NCI-H146 treated with DMSO at 0.1 percent for 48 hours (cell line): Measurements from ENCODE around the gene KIR2DL1.
"Not testable (repeated sequence)": the region's sequence is repeated elsewhere in the genome, so short reads cannot be mapped to it uniquely, and the experiment has no call there.

Experiments
- DNase-seq: peaks from one replicate; lab custom pipeline; 2025; ENCODE audit not compliant: unreplicated experiment; lab: John Stamatoyannopoulos, UW

Gene KIR2DL1

DNA sequence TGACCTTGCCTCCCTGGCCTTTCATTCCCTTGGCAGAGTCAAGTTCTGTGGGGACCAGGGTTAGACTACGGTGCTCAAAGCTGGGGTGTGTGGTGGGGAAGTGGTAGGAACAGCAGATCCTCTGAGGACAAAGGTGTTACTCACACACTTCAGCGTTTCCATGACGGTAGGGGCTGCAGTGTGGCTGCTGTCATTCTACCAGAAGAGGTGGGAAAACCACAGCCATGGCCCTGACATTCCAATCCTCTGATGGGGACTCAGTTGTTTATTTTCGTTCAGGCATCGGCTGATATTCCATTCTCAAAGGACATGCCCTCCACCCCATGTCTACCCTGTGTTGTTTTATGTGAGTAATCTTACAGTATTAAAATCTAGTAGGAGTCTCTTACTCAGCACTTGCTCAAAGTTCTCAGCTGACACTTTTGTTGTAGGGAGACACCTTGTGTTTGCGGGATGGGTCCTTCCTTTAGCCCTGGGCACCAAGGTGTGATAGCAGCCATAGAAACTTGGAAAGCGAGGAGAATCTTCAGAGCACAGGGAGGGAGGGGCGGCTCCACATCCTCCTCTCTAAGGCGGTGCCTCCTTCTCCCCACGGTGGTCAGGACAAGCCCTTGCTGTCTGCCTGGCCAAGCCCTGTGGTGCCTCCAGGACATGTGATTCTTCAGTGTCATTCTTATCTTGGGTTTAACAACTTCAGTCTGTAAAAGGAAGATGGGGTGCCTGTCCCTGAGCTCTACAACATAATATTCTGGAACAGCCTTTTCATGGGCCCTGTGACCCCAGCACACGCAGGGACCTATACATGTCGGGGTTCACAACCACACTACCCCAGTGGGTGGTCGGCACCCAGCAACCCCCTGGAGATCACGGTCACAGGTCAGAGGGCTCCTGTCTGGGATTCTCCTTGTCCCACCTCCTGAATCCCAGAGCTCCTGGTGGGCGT is 1.7 kb downstream of the KIR2DL1 start:
- DNase-seq: not testable (repeated sequence)

DNA sequence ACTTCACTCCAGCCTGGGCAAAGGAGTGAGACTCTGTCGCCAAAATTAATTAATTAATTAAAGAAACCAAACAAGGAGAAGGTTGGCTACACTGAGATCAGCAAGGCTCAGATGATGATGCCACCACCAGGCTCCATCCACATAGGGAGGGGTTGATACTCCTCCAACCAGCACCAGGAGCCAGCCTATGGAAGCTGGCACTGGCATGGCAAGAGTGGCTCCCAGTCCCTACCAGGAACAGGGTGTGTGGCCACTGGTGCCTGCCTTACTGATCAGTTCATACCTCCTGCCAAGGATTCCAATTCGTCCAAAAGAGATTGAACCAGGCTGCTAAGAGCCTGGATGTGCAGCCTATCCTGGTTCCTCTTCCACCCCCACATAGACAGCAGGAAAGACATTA is 3.1 kb downstream of the KIR2DL1 start:
- DNase-seq: not testable (repeated sequence)

DNA sequence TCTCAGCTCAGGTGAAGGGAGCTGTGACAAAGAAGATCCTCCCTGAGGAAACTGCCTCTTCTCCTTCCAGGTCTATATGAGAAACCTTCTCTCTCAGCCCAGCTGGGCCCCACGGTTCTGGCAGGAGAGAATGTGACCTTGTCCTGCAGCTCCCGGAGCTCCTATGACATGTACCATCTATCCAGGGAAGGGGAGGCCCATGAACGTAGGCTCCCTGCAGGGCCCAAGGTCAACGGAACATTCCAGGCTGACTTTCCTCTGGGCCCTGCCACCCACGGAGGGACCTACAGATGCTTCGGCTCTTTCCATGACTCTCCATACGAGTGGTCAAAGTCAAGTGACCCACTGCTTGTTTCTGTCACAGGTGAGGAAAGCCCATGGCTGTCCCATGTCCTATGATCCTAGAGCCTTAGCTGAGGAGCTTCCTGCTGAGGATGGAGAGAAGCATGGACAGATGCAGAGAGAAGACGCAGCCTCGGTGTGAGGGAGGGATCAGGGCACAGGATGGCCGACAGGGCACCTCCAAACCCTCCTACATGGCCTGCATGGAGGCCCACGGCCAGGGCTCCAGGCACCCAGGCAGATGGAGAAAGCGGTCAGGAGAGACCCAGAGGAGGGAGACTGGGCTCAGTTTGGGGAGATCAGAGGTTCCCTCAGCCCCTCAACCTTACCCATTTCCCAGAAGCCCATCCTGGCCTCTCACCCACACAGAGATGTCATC is 5.7 kb downstream of the KIR2DL1 start:
- not testable (repeated sequence) for DNase-seq

DNA sequence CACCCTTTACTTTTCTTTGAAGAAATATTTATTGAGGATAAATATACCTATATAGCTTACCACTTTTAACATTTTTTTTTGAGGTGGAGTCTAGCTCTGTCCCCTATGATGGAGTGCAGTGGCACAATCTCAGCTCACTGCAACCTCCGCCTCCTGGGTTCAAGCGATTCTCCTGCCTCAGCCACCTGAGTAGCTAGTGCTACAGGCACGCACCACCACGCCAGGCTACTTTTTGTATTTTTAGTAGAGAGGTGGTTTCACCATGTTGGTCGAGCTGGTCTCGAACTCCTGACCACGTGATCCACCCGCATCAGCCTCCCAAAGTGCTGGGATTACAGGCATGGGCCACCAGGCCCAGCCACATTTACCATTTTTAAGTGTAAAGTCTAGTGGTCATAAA is 6.2 kb downstream of the KIR2DL1 start:
- not testable (repeated sequence) for DNase-seq

DNA sequence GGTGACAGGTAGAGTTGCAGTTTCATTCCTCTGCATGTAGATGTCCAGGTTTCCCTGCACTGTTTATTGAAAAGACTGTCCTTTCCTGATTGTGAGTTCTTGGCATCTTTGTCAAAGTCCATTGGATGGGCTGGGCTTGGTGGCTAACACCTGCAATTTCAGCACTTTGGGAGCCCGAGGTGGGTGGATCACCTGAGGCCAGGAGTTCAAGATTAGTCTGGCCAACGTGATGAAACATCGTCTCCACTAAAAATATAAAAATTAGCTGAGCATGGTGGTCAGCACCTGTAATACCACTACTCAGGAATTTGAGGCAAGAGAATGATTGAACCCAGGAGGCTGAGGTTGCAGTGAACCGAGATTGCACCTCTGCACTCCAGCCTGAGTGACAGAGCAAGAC is 8.3 kb downstream of the KIR2DL1 start:
- DNase-seq: not testable (repeated sequence)

DNA sequence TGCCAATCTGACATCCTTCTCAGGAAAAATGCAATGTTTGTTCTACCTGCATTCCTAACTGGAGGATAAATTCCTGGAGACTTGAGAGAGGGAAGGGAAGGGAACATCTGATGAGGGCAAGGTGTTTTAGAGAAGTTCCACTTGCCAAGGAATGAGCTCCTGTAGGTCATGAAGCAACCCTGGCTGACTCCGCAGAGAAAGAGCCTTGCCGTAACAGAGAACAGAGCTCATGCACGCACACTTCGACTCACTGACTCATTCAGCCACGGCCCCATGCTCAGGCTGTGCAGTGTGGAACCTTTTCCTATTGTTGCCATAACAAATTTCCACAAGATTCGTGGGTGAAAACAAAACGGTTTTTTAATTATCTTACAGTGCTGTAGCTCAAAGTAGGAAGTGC is 9.3 kb downstream of the KIR2DL1 start:
- not testable (repeated sequence) for DNase-seq

DNA sequence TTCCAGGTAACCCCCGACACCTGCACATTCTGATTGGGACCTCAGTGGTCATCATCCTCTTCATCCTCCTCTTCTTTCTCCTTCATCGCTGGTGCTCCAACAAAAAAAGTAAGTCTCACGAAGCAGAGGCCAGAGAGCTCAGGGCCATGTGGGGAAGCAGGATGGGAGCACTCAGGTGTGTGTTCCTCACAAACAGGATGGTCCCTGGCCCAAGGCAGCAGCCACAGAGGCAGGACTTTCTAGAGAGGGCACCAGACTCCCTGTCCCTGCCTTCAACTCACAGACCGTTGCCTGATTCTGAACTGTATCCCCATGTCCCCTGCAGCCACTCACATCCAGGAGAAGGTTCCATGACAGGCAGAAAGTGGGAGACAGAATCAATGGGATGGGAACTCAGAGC is 13.3 kb downstream of the KIR2DL1 start:
- not testable (repeated sequence) for DNase-seq

DNA sequence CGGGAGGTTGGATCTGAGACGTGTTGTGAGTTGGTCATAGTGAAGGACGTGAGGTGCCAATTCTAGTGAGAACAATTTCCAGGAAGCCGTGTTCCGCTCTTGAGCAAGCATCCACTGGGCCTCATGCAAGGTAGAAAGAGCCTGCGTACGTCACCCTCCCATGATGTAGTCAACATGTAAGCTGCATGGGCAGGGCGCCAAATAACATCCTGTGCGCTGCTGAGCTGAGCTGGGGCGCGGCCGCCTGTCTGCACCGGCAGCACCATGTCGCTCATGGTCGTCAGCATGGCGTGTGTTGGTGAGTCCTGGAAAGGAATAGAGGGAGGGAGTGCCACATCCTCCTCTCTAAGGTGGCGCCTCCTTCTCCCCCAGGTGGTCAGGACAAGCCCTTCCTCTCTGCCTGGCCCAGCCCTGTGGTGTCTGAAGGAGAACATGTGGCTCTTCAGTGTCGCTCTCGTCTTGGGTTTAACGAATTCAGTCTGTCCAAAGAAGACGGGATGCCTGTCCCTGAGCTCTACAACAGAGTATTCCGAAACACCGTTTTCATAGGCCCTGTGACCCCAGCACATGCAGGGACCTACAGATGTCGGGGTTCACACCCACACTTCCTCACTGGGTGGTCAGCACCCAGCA is 16.6 kb downstream of the KIR2DL1 start:
- not testable (repeated sequence) for DNase-seq

DNA sequence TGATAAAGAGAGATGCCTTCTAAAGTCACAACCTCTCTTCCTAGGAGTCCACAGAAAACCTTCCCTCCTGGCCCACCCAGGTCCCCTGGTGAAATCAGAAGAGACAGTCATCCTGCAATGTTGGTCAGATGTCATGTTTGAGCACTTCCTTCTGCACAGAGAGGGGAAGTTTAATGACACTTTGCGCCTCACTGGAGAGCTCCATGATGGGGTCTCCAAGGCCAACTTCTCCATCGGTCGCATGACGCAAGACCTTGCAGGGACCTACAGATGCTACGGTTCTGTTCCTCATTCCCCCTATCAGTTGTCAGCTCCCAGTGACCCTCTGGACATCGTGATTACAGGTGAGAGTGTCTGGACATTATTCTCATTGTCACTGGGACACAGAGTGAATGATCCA is 18.6 kb downstream of the KIR2DL1 start:
- not testable (repeated sequence) for DNase-seq

DNA sequence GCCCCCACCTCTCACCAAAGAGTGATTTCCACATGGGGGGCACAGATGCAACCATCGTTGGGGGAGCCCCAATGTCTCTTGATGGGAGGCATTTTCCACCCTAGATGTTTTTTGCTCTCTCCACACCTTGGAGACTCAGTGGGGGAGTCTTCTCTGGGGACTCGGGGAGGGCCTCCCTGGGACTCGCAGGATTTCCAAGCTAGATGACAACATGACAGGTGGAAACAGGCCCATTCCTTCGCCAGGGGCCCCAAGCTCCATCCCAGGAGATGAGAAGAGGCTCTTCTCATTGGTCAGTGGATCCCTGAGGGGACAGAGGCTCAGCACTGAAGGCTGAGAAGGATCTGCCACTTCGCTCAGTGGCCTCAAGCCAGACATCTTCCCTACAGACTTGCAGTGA is 21.1 kb downstream of the KIR2DL1 start:
- DNase-seq: no peak

DNA sequence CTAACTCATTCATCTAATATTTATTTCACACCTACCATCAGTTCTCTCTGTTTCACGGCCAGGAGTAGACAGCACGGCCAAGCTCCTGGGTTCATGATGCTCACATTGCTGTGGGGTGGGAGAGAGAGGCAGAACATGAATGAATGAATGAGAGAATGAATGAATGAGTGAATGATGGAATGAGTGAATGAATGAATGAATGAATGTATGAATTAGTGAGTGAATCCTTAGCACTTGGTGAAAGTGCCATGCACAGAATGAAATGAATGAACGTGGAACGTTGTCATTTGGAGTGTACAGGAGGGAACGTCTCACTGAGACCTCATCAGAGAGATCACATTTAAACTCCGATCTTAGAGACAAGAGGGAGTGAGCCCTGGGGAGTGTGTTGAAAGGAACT is 21.9 kb downstream of the KIR2DL1 start:
- no peak for DNase-seq

DNA sequence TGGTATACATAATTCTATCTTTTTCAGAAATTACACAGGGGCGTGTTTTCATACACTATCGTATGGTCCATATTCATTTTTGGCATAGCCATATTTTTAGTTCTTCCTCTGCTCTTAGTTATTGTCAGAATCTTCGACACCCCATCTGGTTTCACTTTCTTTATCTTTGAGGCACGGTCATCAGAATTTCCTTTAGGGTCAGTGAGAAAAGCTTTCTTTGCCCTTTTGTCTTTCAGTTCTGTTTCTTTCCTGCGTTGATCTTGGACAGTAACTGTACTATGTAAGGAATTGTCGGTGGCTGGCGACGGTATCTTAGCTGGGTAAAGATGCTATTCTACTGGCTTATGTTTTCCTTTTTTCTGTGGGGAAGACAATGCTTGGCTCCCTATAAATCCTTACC is 23.2 kb downstream of the KIR2DL1 start:
- no peak for DNase-seq

DNA sequence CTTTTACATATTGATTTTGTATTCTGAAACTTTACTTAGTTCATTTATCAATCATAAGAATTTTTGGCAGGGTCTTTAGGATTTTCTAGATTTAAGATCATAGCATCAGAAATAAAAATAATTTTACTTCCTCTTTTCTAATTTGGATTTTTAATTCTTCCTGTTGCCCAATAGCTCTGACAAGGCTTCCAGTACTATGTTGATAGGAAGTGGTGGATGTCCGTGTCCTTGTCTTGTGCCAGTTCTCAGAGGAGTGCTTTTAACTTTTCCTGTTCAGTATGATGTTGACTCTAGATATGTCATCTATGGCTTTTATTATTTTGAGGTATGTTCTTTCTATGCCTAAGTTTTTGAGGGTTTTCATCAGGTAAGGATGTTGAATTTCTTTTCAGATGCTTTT is 26.2 kb downstream of the KIR2DL1 start:
- no peak for DNase-seq

DNA sequence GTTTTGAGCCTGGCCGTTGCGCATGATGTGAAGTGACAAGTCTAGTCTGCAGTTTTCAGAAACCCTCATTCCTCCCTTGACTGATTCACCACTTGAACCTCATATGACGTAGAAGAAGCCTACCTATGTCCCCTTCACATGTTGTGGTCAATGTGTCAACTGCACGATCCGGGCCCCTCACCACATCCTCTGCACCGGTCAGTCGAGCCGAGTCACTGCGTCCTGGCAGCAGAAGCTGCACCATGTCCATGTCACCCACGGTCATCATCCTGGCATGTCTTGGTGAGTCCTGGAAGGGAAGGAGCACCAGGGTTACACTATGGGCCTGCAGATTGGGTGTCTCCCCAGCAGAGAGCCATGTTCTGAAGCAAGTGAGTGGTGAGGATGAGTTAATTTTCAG is 33.8 kb downstream of the KIR2DL1 start, which contains the start of gene KIR2DL4:
Gene KIR2DL4 (plus strand): TSS at position 201 of the 400 bp plus-strand sequence. CDS start 42 bp downstream, at position 243.
- no peak for DNase-seq

DNA sequence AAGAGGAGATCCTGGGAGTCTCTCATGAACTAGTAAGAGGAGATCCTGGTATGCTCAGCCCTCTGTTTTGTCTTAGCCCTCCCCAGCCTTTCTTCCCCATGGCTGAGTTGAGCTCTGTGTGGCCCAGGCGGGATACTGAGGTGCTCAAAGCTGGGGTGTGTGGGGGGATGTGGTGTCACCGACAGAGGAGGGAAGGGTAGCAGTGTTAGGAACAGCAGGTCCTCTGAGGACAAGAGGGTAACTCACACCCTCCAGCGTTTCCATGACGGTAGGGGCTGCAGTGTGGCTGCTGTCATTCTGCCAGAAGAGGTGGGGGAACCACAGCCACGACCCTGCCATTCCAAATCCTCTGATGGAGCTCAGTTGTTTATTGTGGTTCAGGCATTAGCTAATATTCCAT is 34.5 kb downstream of the KIR2DL1 start:
- DNase-seq: no peak

DNA sequence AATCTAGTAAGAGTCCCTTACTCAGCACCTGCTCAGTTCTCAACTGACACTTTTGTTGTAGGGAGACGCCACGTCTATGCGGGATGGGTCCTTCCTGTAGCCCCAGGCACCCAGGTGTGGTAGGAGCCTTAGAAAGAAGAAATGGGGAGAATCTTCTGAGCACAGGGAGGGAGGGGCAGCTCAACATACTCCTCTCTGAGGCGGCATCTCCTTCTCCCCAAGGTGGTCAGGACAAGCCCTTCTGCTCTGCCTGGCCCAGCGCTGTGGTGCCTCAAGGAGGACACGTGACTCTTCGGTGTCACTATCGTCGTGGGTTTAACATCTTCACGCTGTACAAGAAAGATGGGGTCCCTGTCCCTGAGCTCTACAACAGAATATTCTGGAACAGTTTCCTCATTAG is 35.0 kb downstream of the KIR2DL1 start:
- DNase-seq: no peak

DNA sequence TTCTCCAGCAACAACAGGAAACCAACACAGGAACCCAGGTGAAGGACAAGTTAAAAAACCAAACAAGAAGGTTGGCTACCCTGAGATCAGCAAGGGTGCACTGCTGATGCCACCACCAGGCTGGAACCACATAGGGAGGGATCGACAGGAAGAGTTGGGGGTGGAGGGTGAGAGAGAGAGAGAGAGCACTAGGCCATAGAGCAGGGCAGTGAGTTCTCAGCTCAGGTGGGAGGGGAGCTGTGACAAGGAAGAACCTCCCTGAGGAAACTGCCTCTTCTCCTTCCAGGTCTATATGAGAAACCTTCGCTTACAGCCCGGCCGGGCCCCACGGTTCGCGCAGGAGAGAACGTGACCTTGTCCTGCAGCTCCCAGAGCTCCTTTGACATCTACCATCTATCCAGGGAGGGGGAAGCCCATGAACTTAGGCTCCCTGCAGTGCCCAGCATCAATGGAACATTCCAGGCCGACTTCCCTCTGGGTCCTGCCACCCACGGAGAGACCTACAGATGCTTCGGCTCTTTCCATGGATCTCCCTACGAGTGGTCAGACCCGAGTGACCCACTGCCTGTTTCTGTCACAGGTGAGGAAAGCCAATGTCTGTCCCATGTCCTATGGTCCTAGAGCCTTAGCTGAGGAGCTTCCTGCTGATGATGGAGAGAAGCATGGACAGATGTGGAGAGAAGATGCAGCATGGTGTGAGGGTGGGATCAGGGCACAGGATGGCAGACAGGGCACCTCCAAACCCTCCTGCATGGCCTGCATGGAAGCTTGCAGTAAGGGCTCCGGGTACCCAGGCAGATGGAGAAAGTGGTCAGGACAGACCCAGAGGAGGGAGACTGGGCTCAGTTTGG is 36.3 kb downstream of the KIR2DL1 start:
- DNase-seq: no peak

DNA sequence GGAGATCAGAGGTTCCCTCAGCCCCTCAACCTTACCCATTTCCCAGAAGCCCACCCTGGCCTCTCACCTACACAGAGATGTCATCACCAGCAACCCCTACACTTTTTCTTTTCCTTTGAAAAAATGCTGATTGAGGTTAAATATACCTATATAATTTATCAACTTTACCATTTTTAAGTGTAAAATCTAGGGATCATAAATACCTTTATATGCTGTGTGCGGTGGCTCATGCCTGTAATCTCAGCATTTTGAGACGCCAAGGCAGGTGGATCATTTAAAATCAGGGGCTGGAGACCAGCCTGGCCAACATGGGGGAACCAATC is 36.9 kb downstream of the KIR2DL1 start:
- no peak for DNase-seq

DNA sequence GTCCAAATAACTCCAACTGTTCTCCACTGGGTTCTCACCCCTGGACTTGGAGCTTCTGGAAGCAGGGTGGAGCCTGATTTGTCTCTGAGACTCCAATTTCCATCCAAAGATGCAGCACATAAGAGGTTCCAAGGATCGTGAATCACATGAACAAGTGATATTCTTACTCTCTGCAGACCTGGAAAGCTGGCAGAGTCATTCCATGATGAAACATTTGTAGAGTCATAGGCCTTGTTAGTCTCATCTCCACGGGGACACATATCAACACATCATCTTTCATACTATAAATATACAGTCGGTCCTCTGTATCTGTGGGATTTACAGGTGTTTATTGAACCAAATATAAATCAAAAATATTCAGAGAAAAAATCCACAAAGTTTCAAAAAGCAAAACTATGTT is 45.0 kb downstream of the KIR2DL1 start:
- not testable (repeated sequence) for DNase-seq

DNA sequence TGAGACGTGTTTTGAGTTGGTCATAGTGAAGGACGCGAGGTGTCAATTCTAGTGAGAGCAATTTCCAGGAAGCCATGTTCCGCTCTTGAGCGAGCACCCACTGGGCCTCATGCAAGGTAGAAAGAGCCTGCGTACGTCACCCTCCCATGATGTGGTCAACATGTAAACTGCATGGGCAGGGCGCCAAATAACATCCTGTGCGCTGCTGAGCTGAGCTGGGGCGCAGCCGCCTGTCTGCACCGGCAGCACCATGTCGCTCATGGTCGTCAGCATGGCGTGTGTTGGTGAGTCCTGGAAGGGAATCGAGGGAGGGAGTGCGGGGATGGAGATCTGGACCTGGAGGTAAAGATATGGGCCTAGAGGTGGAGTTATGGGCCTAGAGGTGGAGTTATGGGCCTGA is 46.7 kb downstream of the KIR2DL1 start, which contains the start of gene KIR3DL1:
Gene KIR3DL1 (plus strand): TSS at position 218 of the 400 bp plus-strand sequence.
- DNase-seq: not testable (repeated sequence)
